Neural cell (in vitro differentiated cells): ENCODE results near the gene CYP4F12. TPM values are rescaled to one million over a fixed set of nuclear protein-coding genes. Genes with fewer than 3 reads are reported as not detected.
"Not testable (repeated sequence)": the region's sequence is repeated elsewhere in the genome, so short reads cannot be mapped to it uniquely, and the experiment has no call there.

ENCODE experiments used
- H2AFZ ChIP-seq: fragments of 200-600, 300-800 bp; sonication (generic), shearing (Covaris generic); 2 replicates; pipeline ENCODE4 v1.6.0; 2014; ENCODE audit warnings: low read depth, mild to moderate bottlenecking, antibody characterized with exemption, low read length, moderate library complexity
- H3F3A ChIP-seq: fragments of 200-600 bp; shearing (Covaris generic); 2 replicates; pipeline ENCODE4 v1.6.1; 2016; ENCODE audit warnings: mild to moderate bottlenecking, moderate library complexity, mixed read lengths, antibody characterized with exemption, low read length; ENCODE audit not compliant: insufficient read depth, poor library complexity, severe bottlenecking
- H3K27ac ChIP-seq: fragments of 200-600, 300-800 bp; sonication (generic), shearing (Covaris generic); 2 replicates; pipeline ENCODE4 v1.5.1; 2014; ENCODE audit warnings: mild to moderate bottlenecking, low read length, moderate library complexity
- H3K27me3 ChIP-seq: fragments of 300-800, 200-600 bp; sonication (generic), shearing (Covaris generic); 2 replicates; pipeline ENCODE4 v1.6.0; 2014; ENCODE audit warnings: mild to moderate bottlenecking, low read depth, low read length, moderate library complexity; ENCODE audit not compliant: insufficient read depth
- H3K36me3 ChIP-seq: fragments of 300-800, 200-600 bp; sonication (generic), shearing (Covaris generic); 2 replicates; pipeline ENCODE4 v1.5.1; 2014; ENCODE audit warnings: mild to moderate bottlenecking, antibody characterized with exemption, low read length, moderate library complexity; ENCODE audit not compliant: insufficient read depth
- H3K4me2 ChIP-seq: fragments of 300-800, 200-600 bp; sonication (generic), shearing (Covaris generic); 2 replicates; pipeline ENCODE4 v1.6.0; 2014; ENCODE audit warnings: mild to moderate bottlenecking, low read length
- H3K4me3 ChIP-seq: fragments of 300-800, 200-600 bp; sonication (generic), shearing (Covaris generic); 2 replicates; pipeline ENCODE4 v1.5.1; 2014; ENCODE audit warnings: mild to moderate bottlenecking, low read length, moderate library complexity
- H3K79me2 ChIP-seq: fragments of 200-600 bp; shearing (Covaris generic); replicated peaks from 2 replicates; pipeline ENCODE4 v1.6.0; 2014; ENCODE audit warnings: mild to moderate bottlenecking, low read length, moderate library complexity; ENCODE audit not compliant: insufficient read depth
- H3K9ac ChIP-seq: fragments of 300-800, 200-600 bp; sonication (generic), shearing (Covaris generic); 2 replicates; pipeline ENCODE4 v1.6.1; 2016; ENCODE audit warnings: mild to moderate bottlenecking, low read length, mixed read lengths
- H3K9me2 ChIP-seq: fragments of 200-600 bp; shearing (Covaris generic); 2 replicates; pipeline ENCODE4 v1.6.1; 2016; ENCODE audit warnings: mild to moderate bottlenecking, low read length, mixed read lengths; ENCODE audit not compliant: insufficient read depth
- H3K9me3 ChIP-seq: fragments of 200-600, 300-800 bp; sonication (generic), shearing (Covaris generic); 2 replicates; pipeline ENCODE4 v1.6.1; 2016; ENCODE audit warnings: mild to moderate bottlenecking, mixed run types, low read length, moderate library complexity, mixed read lengths
- H4K20me1 ChIP-seq: fragments of 200-600 bp; shearing (Covaris generic); 2 replicates; pipeline ENCODE4 v1.6.1; 2016; ENCODE audit warnings: mild to moderate bottlenecking, mixed run types; ENCODE audit not compliant: insufficient read depth
- EP300 ChIP-seq: fragments of 450-650 bp; conservative IDR thresholded peaks from 2 replicates; pipeline ENCODE4 v1.6.1; 2014; ENCODE audit warnings: antibody characterized with exemption, mild to moderate bottlenecking, moderate library complexity; ENCODE audit not compliant: poor library complexity, severe bottlenecking
- EZH2 ChIP-seq: fragments of 200-600, 300-800 bp; shearing (Covaris generic), sonication (generic); IDR thresholded peaks from 2 replicates; pipeline ENCODE4 v1.6.1; 2014; ENCODE audit warnings: antibody characterized with exemption, low read length, borderline replicate concordance, mild to moderate bottlenecking; ENCODE audit not compliant: insufficient read depth, poor library complexity, severe bottlenecking
- MXI1 ChIP-seq: fragments of 450-650 bp; conservative IDR thresholded peaks from 2 replicates; pipeline ENCODE4 v1.6.1; 2014; ENCODE audit warnings: antibody characterized with exemption, mild to moderate bottlenecking; ENCODE audit not compliant: poor library complexity, severe bottlenecking
- POLR2AphosphoS5 ChIP-seq: IDR thresholded peaks from 2 replicates; pipeline ENCODE4 v1.6.1; 2012
- RAD21 ChIP-seq: fragments of 450-650 bp; conservative IDR thresholded peaks from 2 replicates; pipeline ENCODE4 v1.6.1; 2014; ENCODE audit warnings: antibody characterized with exemption, mild to moderate bottlenecking, moderate library complexity
- SMC3 ChIP-seq: fragments of 450-650 bp; conservative IDR thresholded peaks from 2 replicates; pipeline ENCODE4 v1.6.1; 2014; ENCODE audit warnings: antibody characterized with exemption, mild to moderate bottlenecking, moderate library complexity; ENCODE audit not compliant: poor library complexity
- TAF1 ChIP-seq: IDR thresholded peaks from 2 replicates; pipeline ENCODE4 v1.6.1; 2012; ENCODE audit warnings: low read depth
- polyA plus RNA-seq: library from polyadenylated mRNA; depleted of rRNA; stranded (reverse); fragments of >200 nt; gene quantifications from 2 replicates; pipeline ENCODE4 v1.2.3, GENCODE V29; 2014
- TF ChIP-seq, protein P1 (sequence below): fragments of 450-650 bp; IDR thresholded peaks from 2 replicates; pipeline ENCODE4 v1.5.1; 2014; ENCODE audit warnings: antibody characterized with exemption, mild to moderate bottlenecking, moderate library complexity; ENCODE audit not compliant: poor library complexity, severe bottlenecking
- TF ChIP-seq, protein P2 (sequence below): IDR thresholded peaks from 2 replicates; pipeline ENCODE4 v1.6.1; 2012; ENCODE audit warnings: borderline replicate concordance

CYP4F12 gene
- polyA plus RNA-seq, 1 donor from 2014 or later = not detected

DNA sequence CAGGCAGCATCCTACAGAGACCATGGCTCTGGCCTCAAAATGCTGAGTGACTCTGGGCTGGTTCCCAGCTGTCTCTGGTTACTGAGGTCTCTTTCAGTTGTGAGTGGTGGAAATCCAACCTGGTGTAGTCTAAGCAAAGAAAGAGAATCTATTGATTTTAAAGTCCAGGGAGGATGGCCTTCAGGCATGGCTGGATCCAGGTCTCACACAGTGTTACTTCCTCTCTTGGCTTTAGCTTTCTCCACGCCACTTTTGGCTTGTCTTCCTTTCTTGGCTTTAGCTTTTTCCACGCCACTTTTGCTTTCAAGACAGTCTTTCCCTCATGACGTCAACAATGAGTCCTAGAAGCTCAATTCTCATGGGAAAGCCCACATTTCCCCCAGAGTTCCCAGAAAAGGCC, 28.1 kb upstream of the CYP4F12 start:
- no peaks in the 10 kb centered on the region for H3K79me2 ChIP-seq
- no peak overlapping the region for H3K27ac ChIP-seq
- H3K4me3 ChIP-seq = no peak overlapping the region
- no peaks in the 10 kb centered on the region for H3K9me2 ChIP-seq
- H4K20me1 ChIP-seq = no peaks in the 10 kb centered on the region
- no peaks in the 10 kb centered on the region for H3K27me3 ChIP-seq
- H2AFZ ChIP-seq = no peak overlapping the region
- H3K9ac ChIP-seq = no peak overlapping the region
- H3K36me3 ChIP-seq = no peaks in the 10 kb centered on the region
- no peak overlapping the region for H3K4me2 ChIP-seq
- no peak for TF ChIP-seq SMC3
- TF ChIP-seq TAF1 = no peak
- TF ChIP-seq, protein P1, sequence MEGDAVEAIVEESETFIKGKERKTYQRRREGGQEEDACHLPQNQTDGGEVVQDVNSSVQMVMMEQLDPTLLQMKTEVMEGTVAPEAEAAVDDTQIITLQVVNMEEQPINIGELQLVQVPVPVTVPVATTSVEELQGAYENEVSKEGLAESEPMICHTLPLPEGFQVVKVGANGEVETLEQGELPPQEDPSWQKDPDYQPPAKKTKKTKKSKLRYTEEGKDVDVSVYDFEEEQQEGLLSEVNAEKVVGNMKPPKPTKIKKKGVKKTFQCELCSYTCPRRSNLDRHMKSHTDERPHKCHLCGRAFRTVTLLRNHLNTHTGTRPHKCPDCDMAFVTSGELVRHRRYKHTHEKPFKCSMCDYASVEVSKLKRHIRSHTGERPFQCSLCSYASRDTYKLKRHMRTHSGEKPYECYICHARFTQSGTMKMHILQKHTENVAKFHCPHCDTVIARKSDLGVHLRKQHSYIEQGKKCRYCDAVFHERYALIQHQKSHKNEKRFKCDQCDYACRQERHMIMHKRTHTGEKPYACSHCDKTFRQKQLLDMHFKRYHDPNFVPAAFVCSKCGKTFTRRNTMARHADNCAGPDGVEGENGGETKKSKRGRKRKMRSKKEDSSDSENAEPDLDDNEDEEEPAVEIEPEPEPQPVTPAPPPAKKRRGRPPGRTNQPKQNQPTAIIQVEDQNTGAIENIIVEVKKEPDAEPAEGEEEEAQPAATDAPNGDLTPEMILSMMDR = no peak
- TF ChIP-seq, protein P2, sequence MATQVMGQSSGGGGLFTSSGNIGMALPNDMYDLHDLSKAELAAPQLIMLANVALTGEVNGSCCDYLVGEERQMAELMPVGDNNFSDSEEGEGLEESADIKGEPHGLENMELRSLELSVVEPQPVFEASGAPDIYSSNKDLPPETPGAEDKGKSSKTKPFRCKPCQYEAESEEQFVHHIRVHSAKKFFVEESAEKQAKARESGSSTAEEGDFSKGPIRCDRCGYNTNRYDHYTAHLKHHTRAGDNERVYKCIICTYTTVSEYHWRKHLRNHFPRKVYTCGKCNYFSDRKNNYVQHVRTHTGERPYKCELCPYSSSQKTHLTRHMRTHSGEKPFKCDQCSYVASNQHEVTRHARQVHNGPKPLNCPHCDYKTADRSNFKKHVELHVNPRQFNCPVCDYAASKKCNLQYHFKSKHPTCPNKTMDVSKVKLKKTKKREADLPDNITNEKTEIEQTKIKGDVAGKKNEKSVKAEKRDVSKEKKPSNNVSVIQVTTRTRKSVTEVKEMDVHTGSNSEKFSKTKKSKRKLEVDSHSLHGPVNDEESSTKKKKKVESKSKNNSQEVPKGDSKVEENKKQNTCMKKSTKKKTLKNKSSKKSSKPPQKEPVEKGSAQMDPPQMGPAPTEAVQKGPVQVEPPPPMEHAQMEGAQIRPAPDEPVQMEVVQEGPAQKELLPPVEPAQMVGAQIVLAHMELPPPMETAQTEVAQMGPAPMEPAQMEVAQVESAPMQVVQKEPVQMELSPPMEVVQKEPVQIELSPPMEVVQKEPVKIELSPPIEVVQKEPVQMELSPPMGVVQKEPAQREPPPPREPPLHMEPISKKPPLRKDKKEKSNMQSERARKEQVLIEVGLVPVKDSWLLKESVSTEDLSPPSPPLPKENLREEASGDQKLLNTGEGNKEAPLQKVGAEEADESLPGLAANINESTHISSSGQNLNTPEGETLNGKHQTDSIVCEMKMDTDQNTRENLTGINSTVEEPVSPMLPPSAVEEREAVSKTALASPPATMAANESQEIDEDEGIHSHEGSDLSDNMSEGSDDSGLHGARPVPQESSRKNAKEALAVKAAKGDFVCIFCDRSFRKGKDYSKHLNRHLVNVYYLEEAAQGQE = no peak
- TF ChIP-seq EZH2 = no peak
- no peak for TF ChIP-seq MXI1
- TF ChIP-seq POLR2AphosphoS5 = no peak
- TF ChIP-seq EP300 = no peak
- no peak for TF ChIP-seq RAD21
- no peaks in the 10 kb centered on the region for H3F3A ChIP-seq
- H3K9me3 ChIP-seq = no peaks in the 10 kb centered on the region

DNA sequence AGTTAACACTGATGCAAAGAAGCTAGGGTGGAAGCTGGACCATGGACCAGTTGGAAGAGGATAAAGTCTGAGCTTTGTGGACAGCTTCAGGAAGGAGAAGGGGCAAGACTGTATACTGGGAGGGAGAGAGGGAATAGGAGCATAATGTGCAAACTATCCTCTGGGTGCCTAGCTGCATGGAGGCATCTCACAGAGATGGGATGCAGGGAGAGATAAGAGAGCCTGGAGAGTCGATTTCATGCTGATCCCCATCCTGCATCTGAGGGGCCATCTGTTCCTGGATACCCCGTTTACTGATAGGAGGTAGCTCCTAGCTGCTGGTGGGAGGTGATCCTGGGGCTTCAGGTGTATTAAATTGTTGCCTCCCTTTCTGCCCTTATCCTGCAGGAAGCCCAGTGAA, 23.4 kb upstream of the CYP4F12 start:
- TF ChIP-seq, protein P2 = no peak
- TF ChIP-seq EZH2 (no peak), TAF1 (no peak), EP300 (no peak), SMC3 (no peak), POLR2AphosphoS5 (no peak), RAD21 (no peak), MXI1 (no peak)
- TF ChIP-seq, protein P1 = no peak
- Histone ChIP-seq H3K4me3 (no peak overlapping the region), H4K20me1 (no peaks in the 10 kb centered on the region)

DNA sequence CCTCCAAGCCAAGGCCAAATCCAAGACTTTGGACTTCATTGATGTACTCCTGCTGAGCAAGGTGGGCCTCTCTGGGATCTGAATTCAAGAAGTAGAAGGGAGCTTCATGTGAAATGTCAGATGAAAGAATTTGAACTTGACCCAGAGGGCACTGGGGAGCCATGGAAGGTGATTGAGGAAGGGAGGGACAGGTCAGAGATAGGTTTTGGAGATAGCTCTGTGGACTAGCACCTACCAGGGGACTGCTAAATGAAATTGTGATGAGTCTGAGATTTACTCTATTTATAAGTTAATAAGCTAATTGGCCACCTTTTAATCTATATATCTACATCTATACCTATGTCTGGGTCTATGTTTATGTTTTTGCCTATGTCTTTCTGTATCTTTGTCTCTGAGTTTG, 22.8 kb upstream of the CYP4F12 start:
- H3K9me3 ChIP-seq, H3F3A ChIP-seq, H3K27ac ChIP-seq, H3K9me2 ChIP-seq, H3K27me3 ChIP-seq, H3K36me3 ChIP-seq, H3K4me2 ChIP-seq, H3K4me3 ChIP-seq, H2AFZ ChIP-seq, H3K9ac ChIP-seq, H3K79me2 ChIP-seq, H4K20me1 ChIP-seq: not testable (repeated sequence)

More for the DNA sequence above, 23.4 kb upstream of the CYP4F12 start:
- Histone ChIP-seq H2AFZ (no peak overlapping the region), H3F3A (no peaks in the 10 kb centered on the region), H3K27ac (no peak overlapping the region), H3K27me3 (no peaks in the 10 kb centered on the region), H3K4me2 (no peak overlapping the region), H3K79me2 (no peaks in the 10 kb centered on the region), H3K9me3 (no peaks in the 10 kb centered on the region), H3K9me2 (no peaks in the 10 kb centered on the region), H3K36me3 (no peaks in the 10 kb centered on the region), H3K9ac (no peak overlapping the region)
